Sigmoid colon (tissue), 7 donors: ENCODE results near the gene SLC8A2. TPM values are rescaled to one million over a fixed set of nuclear protein-coding genes. Genes with fewer than 3 reads are reported as not detected.
A peak's percentile ranks its signal among the peaks of the same experiment; 100 is the strongest.

Source experiments
- DNase-seq: peaks from one replicate; pipeline ENCODE4 v3.0.0-alpha.2; 2019
- H3K27ac ChIP-seq, 4 donors: fragments of 200-600 bp; sonication (generic); one replicate each; pipeline ENCODE4 v1.5.1; 2016 to 2019; ENCODE audit warnings: mild to moderate bottlenecking in 1 of 4
- H3K27me3 ChIP-seq, 3 donors: fragments of 200-600 bp; sonication (generic); one replicate each; pipeline ENCODE4 v1.5.1; 2019; ENCODE audit warnings: mild to moderate bottlenecking in 1 of 3
- H3K36me3 ChIP-seq, 4 donors: fragments of 200-600 bp; sonication (generic); one replicate each; pipeline ENCODE4 v1.5.1; 2016 to 2019
- H3K4me1 ChIP-seq, 4 donors: fragments of 200-600 bp; sonication (generic); one replicate each; pipeline ENCODE4 v1.5.1; 2017 to 2019
- H3K4me3 ChIP-seq, 4 donors: fragments of 200-600 bp; sonication (generic); one replicate each; pipeline ENCODE4 v1.5.1; 2017 to 2019; ENCODE audit warnings: mild to moderate bottlenecking in 2 of 4, moderate library complexity in 1 of 4
- H3K9me3 ChIP-seq, 4 donors: fragments of 200-600 bp in 3 of 4; sonication (generic) in 3 of 4; one replicate each; pipeline versions ENCODE4 v1.5.1 to v1.6.1; 2013 to 2019
- CTCF ChIP-seq, 4 experiments: fragments of 450-650 bp in 3 of 4; fragments of 200-600 bp in 1 of 4; IDR thresholded peaks; one replicate each; pipeline ENCODE4 v1.5.1; 2016 to 2019; ENCODE audit warnings: antibody characterized with exemption in 4 of 4, mild to moderate bottlenecking in 3 of 4, moderate library complexity in 2 of 4
- EP300 ChIP-seq, 4 donors: sonication (generic); formaldehyde crosslinking; IDR thresholded peaks; one replicate each; pipeline ENCODE4 v1.6.1; 2017; ENCODE audit warnings: antibody characterized with exemption in 4 of 4
- POLR2A ChIP-seq, 2 donors: fragments of 450-650 bp; IDR thresholded peaks; one replicate each; pipeline ENCODE4 v1.6.1; 2016; ENCODE audit warnings: antibody characterized with exemption in 2 of 2, mild to moderate bottlenecking in 2 of 2, moderate library complexity in 2 of 2
- POLR2AphosphoS5 ChIP-seq, 4 donors: sonication (generic); formaldehyde crosslinking; IDR thresholded peaks; one replicate each; pipeline ENCODE4 v1.6.1; 2017; ENCODE audit warnings: antibody characterized with exemption in 4 of 4
- WGBS, 2 donors: extraction: QIAGEN DNeasy Blood & Tissue Kit; methylation state at CpG; one replicate each; pipeline ENCODE4 v1.1.7; 2013; 5-methylcytosine and 5-hydroxymethylcytosine counted together
- intact Hi-C: fragments of 100-400 bp; cut with DNase I; formaldehyde crosslinking; loops from one replicate; pipeline ENCODE4 v1.15.1; 2023
- polyA plus RNA-seq, 3 donors: library from polyadenylated mRNA; stranded (reverse); fragments of 200-250 nt; gene quantifications; one replicate each; pipeline ENCODE4 v1.2.3, GENCODE V29; 2013
- total RNA-seq, 4 donors: library from RNA; depleted of rRNA; stranded (reverse); fragments of >200 nt; gene quantifications; one replicate each; pipeline ENCODE4 v1.1.0, GENCODE V29; 2016
- donor health status: healthy with polysubstance abuse.
- donor health status: Bipolar disorder and iron deficiency.
- donor health status: healthy.

The SLC8A2 gene
- total and polyA plus RNA-seq, 7 donors: 1.1 to 39.9 (median 10.0) TPM; not detected in 2

GRCh38 chr19:47448360-47448727, 23.3 kb downstream of the SLC8A2 start:
- Histone ChIP-seq H3K9me3 (no peaks in the 10 kb centered on the region), H3K4me3 (no peak overlapping the region), H3K36me3 (peaks cover 0 to 33% (median 0%) of the 10 kb centered on the region in 4 donors), H3K4me1 (peaks cover 0 to 27% (median 20%) of the 10 kb centered on the region in 4 donors), H3K27me3 (peaks cover 0 to 49% (median 7%) of the 10 kb centered on the region in 3 donors), H3K27ac (no peak overlapping the region)
- TF ChIP-seq EP300 (IDR thresholded peaks at IDR 0.05): no peak
- no peak for TF ChIP-seq CTCF (IDR thresholded peaks at IDR 0.05)
- no peak for TF ChIP-seq POLR2A (IDR thresholded peaks at IDR 0.05)
- TF ChIP-seq POLR2AphosphoS5 (IDR thresholded peaks at IDR 0.05): no peak
- intact Hi-C loops: no loop called here
- DNase-seq: no peak
- 26 to 28% methylated on average over 9 of the region's 9 CpGs for WGBS, 2 donors

GRCh38 chr19:47447470-47448359, 24.0 kb downstream of the SLC8A2 start:
- H3K27ac ChIP-seq: no peak overlapping the region
- H3K4me1 ChIP-seq: peaks cover 0 to 27% (median 20%) of the 10 kb centered on the region in 4 donors
- no peaks in the 10 kb centered on the region for H3K9me3 ChIP-seq
- DNase-seq: no peak
- peaks cover 0 to 29% (median 0%) of the 10 kb centered on the region in 4 donors for H3K36me3 ChIP-seq
- intact Hi-C loops: no loop called here
- H3K4me3 ChIP-seq: peak overlapping the region in 2 of 4 donors; percentile 11 to 17
- WGBS, 2 donors: 7 to 19% methylated on average over 95 of the region's 95 CpGs
- TF ChIP-seq POLR2AphosphoS5 (IDR thresholded peaks at IDR 0.05) (no peak), POLR2A (IDR thresholded peaks at IDR 0.05) (no peak), EP300 (IDR thresholded peaks at IDR 0.05) (no peak), CTCF (IDR thresholded peaks at IDR 0.05) (no peak)
- H3K27me3 ChIP-seq: peaks cover 0 to 53% (median 7%) of the 10 kb centered on the region in 3 donors

GRCh38 chr19:47446534-47447469, 24.9 kb downstream of the SLC8A2 start:
- no peak for DNase-seq
- no peak for TF ChIP-seq EP300 (IDR thresholded peaks at IDR 0.05)
- TF ChIP-seq CTCF (IDR thresholded peaks at IDR 0.05): no peak
- no peak for TF ChIP-seq POLR2A (IDR thresholded peaks at IDR 0.05)
- no peak for TF ChIP-seq POLR2AphosphoS5 (IDR thresholded peaks at IDR 0.05)
- WGBS, 2 donors: 19% methylated on average over 28 of the region's 28 CpGs
- Histone ChIP-seq H3K4me3 (no peak overlapping the region), H3K9me3 (no peaks in the 10 kb centered on the region), H3K36me3 (peaks cover 0 to 23% (median 0%) of the 10 kb centered on the region in 4 donors), H3K4me1 (peaks cover 0 to 27% (median 20%) of the 10 kb centered on the region in 4 donors), H3K27ac (no peak overlapping the region), H3K27me3 (peaks cover 0 to 53% (median 7%) of the 10 kb centered on the region in 3 donors)
- intact Hi-C loops: no loop called here

- Histone ChIP-seq H3K27ac (no peak overlapping the region), H3K36me3 (peaks cover 0 to 16% (median 0%) of the 10 kb centered on the region in 4 donors), H3K4me3 (no peak overlapping the region), H3K9me3 (no peaks in the 10 kb centered on the region), H3K27me3 (peaks cover 0 to 53% (median 7%) of the 10 kb centered on the region in 3 donors), H3K4me1 (peaks cover 0 to 27% (median 20%) of the 10 kb centered on the region in 4 donors)
- TF ChIP-seq EP300 (IDR thresholded peaks at IDR 0.05): no peak
- no peak for TF ChIP-seq POLR2AphosphoS5 (IDR thresholded peaks at IDR 0.05)
- no peak for TF ChIP-seq CTCF (IDR thresholded peaks at IDR 0.05)
- no peak for TF ChIP-seq POLR2A (IDR thresholded peaks at IDR 0.05)
- WGBS, 2 donors: 3 to 5% methylated on average over 22 of the region's 22 CpGs
- intact Hi-C loops: no loop called here
- no peak for DNase-seq
Measured at GRCh38 chr19:47445937-47446402, 25.7 kb downstream of the SLC8A2 start.
